PC-9 (cell line): Measurements from ENCODE around the gene LRRC7. TPM values are rescaled to one million over a fixed set of nuclear protein-coding genes. Genes with fewer than 3 reads are reported as not detected.

Source experiments
- BruUV-seq: library from RNA; stranded (reverse); fragments of 400-500 nt; replicated peaks from 2 replicates; lab custom pipeline; 2021; lab: Mats Ljungman, UMichigan
- CTCF ChIA-PET: fragments of 300-600 bp; sonication (Branson Sonifier 250); formaldehyde crosslinking; loops from one replicate; lab custom pipeline; 2022; ENCODE audit warnings: antibody characterized with exemption; lab: Charles Lee
- POLR2A ChIA-PET: fragments of 300-600 bp; sonication (Branson Sonifier 250); formaldehyde crosslinking; loops from one replicate; lab custom pipeline; 2022; ENCODE audit warnings: antibody characterized with exemption; ENCODE audit not compliant: unreplicated experiment; lab: Charles Lee
- DNase-seq, 2 experiments: peaks; one replicate each; pipeline versions ENCODE4 v3.0.0 to v3.0.0-alpha.2; 2015 to 2022; ENCODE audit warnings: mixed read lengths in 1 of 2
- H2AFZ ChIP-seq: fragments of 200-600 bp; sonication (generic); 2 replicates; pipeline ENCODE4 v1.8.1; 2017; ENCODE audit warnings: antibody characterized with exemption
- H3F3A ChIP-seq: fragments of 200-600 bp; sonication (generic); 2 replicates; pipeline ENCODE4 v1.8.1; 2017; ENCODE audit warnings: antibody characterized with exemption, mild to moderate bottlenecking, low read depth; ENCODE audit not compliant: insufficient read depth
- H3K27ac ChIP-seq: fragments of 200-600 bp; sonication (generic); 2 replicates; pipeline ENCODE4 v1.6.1; 2016; ENCODE audit warnings: mixed run types
- H3K27me3 ChIP-seq: fragments of 200-600 bp; sonication (generic); 2 replicates; pipeline ENCODE4 v1.6.1; 2016; ENCODE audit warnings: low read depth, mixed run types; ENCODE audit not compliant: insufficient read depth
- H3K36me3 ChIP-seq: fragments of 200-600 bp; sonication (generic); 2 replicates; pipeline ENCODE4 v1.6.1; 2016; ENCODE audit warnings: low read depth, mixed run types
- H3K4me1 ChIP-seq: fragments of 200-600 bp; sonication (generic); replicated peaks from 2 replicates; pipeline ENCODE4 v1.6.1; 2016; ENCODE audit warnings: mixed run types; ENCODE audit not compliant: insufficient read depth
- H3K4me2 ChIP-seq: fragments of 200-600 bp; sonication (generic); 2 replicates; pipeline ENCODE4 v1.6.1; 2017; ENCODE audit warnings: mixed run types
- H3K4me3 ChIP-seq: fragments of 200-600 bp; sonication (generic); 2 replicates; pipeline ENCODE4 v1.6.1; 2016; ENCODE audit warnings: mixed run types
- H3K79me2 ChIP-seq: fragments of 200-600 bp; sonication (generic); 2 replicates; pipeline ENCODE4 v1.6.1; 2017; ENCODE audit warnings: low read depth, mixed run types
- H3K9me2 ChIP-seq: fragments of 200-600 bp; sonication (generic); 2 replicates; pipeline ENCODE4 v1.8.1; 2017; ENCODE audit warnings: mild to moderate bottlenecking; ENCODE audit not compliant: insufficient read depth
- H3K9me3 ChIP-seq: fragments of 200-600 bp; sonication (generic); 2 replicates; pipeline ENCODE4 v1.8.1; 2016; ENCODE audit warnings: low read depth; ENCODE audit not compliant: insufficient read depth
- H4K20me1 ChIP-seq: fragments of 200-600 bp; sonication (generic); 2 replicates; pipeline ENCODE4 v1.8.1; 2017; ENCODE audit not compliant: insufficient read depth
- EZH2 ChIP-seq: fragments of 200-600 bp; sonication (generic); IDR thresholded peaks from 2 replicates; pipeline ENCODE4 v1.8.0; 2017; ENCODE audit warnings: antibody characterized with exemption, low read depth
- intact Hi-C: fragments of 100-400 bp; cut with micrococcal nuclease; formaldehyde crosslinking; loops from one replicate; pipeline ENCODE4 v1.10.0; 2022; ENCODE audit not compliant: unreplicated experiment
- total RNA-seq: library from RNA; stranded (reverse); gene quantifications from 2 replicates; pipeline ENCODE4 v1.2.3, GENCODE V29; 2021
- TF ChIP-seq, protein P1 (sequence below): fragments of 200-600 bp; sonication (generic); conservative IDR thresholded peaks from 2 replicates; pipeline ENCODE4 v1.6.1; 2017; ENCODE audit warnings: mixed run types, antibody characterized with exemption, mild to moderate bottlenecking, moderate library complexity

The LRRC7 gene
- total RNA-seq, 1 experiment from 2014 or later: not detected

DNA sequence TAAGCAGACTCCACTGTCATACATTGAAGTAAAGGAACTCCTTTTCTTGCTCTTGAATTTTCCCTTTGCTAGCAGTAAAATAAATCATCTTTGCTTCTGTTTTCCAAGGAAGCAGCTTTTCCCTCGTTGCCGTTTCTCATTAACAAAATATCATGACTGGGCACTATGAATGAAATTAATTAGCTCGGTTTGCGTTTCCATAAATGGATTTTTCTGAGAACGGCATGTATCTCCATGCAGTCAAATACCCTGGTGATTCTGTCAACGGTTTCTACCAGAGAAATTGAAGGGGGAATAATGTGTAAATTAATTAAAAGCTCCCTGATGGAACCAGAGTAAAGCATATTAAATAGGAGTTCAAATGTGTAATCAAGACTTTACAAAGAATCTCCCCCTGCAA, 372.5 kb downstream of the LRRC7 start:
- Histone ChIP-seq H3K9me3 (no peaks in the 10 kb centered on the region), H3K36me3 (no peaks in the 10 kb centered on the region), H3K4me2 (no peak overlapping the region), H3K27ac (no peak overlapping the region), H3K4me3 (no peak overlapping the region), H3K27me3 (no peaks in the 10 kb centered on the region), H3F3A (no peaks in the 10 kb centered on the region; the same call in 1 of the 2 replicates), H3K79me2 (no peaks in the 10 kb centered on the region), H2AFZ (no peak overlapping the region), H3K4me1 (no peaks in the 10 kb centered on the region), H3K9me2 (no peaks in the 10 kb centered on the region; the same call in 1 of the 2 replicates), H4K20me1 (no peaks in the 10 kb centered on the region)
- ChIA-PET CTCF (no interaction called here), POLR2A (no interaction called here)
- no TSS peak for BruUV-seq
- intact Hi-C loops: no loop called here
- TF ChIP-seq EZH2: no peak
- TF ChIP-seq, protein P1, sequence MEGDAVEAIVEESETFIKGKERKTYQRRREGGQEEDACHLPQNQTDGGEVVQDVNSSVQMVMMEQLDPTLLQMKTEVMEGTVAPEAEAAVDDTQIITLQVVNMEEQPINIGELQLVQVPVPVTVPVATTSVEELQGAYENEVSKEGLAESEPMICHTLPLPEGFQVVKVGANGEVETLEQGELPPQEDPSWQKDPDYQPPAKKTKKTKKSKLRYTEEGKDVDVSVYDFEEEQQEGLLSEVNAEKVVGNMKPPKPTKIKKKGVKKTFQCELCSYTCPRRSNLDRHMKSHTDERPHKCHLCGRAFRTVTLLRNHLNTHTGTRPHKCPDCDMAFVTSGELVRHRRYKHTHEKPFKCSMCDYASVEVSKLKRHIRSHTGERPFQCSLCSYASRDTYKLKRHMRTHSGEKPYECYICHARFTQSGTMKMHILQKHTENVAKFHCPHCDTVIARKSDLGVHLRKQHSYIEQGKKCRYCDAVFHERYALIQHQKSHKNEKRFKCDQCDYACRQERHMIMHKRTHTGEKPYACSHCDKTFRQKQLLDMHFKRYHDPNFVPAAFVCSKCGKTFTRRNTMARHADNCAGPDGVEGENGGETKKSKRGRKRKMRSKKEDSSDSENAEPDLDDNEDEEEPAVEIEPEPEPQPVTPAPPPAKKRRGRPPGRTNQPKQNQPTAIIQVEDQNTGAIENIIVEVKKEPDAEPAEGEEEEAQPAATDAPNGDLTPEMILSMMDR: no peak
- DNase-seq: no peak

DNA sequence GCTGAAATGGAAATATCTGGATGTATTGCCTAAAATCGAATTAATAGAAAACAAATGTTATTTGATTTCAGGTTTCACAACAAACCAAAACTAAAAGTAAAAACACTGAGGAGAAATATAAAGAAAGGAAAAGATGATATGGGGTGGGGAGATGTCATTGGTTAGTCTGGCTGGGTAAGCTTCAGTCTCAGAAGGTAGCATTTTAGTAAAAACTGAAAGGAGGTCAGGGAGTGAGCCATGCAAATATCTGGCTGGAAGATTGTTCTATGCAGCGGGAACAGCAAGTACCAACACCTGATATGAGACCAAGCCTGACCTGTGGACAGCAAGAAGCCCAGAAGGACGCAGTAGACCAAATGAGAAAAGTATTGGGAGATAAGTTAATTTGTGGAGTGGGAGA, 373.1 kb downstream of the LRRC7 start:
- no peaks in the 10 kb centered on the region for H3K27me3 ChIP-seq
- ChIA-PET POLR2A (no interaction called here), CTCF (no interaction called here)
- intact Hi-C loops: no loop called here
- no TSS peak for BruUV-seq
- no peak overlapping the region for H3K27ac ChIP-seq
- no peaks in the 10 kb centered on the region; the same call in 1 of the 2 replicates for H3F3A ChIP-seq
- H2AFZ ChIP-seq: peak overlapping the region; percentile 70
- H3K4me3 ChIP-seq: no peak overlapping the region
- TF ChIP-seq, protein P1: no peak
- no peak for TF ChIP-seq EZH2
- H3K9me2 ChIP-seq: no peaks in the 10 kb centered on the region; the same call in 1 of the 2 replicates
- no peaks in the 10 kb centered on the region for H3K9me3 ChIP-seq
- peak overlapping the region; percentile 45 for H3K4me2 ChIP-seq
- no peaks in the 10 kb centered on the region for H3K36me3 ChIP-seq
- H3K79me2 ChIP-seq: no peaks in the 10 kb centered on the region
- H3K4me1 ChIP-seq: no peaks in the 10 kb centered on the region
- no peaks in the 10 kb centered on the region for H4K20me1 ChIP-seq
- DNase-seq: no peak

DNA sequence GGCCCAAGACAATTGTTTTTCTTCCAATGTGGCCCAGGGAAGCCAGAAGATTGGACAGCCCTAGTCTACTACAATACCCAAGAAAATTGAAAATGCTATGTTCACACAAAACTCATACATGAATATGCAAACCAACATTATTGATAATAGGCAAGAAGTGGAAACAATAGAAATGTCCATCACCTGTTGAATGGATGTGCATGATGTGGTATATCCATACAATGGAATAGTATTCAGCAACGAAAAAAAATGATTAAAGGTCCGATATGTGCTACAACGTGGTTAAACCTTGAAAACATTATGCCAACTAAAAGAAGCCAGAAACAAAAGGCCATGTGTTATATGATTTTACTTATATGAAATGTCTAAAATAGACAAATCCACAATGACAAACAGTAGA, 375.3 kb downstream of the LRRC7 start:
- no peaks in the 10 kb centered on the region for H4K20me1 ChIP-seq
- H3K27ac ChIP-seq: no peak overlapping the region
- H3F3A ChIP-seq: no peaks in the 10 kb centered on the region; the same call in 1 of the 2 replicates
- intact Hi-C loops: no loop called here
- H3K4me3 ChIP-seq: no peak overlapping the region
- H3K9me2 ChIP-seq: no peaks in the 10 kb centered on the region; the same call in 1 of the 2 replicates
- ChIA-PET POLR2A (no interaction called here), CTCF (no interaction called here)
- no peaks in the 10 kb centered on the region for H3K36me3 ChIP-seq
- no peaks in the 10 kb centered on the region for H3K9me3 ChIP-seq
- H3K27me3 ChIP-seq: no peaks in the 10 kb centered on the region
- H2AFZ ChIP-seq: no peak overlapping the region
- no peaks in the 10 kb centered on the region for H3K4me1 ChIP-seq
- DNase-seq: no peak
- TF ChIP-seq, protein P1: no peak
- no peak for TF ChIP-seq EZH2
- no peak overlapping the region for H3K4me2 ChIP-seq
- no peaks in the 10 kb centered on the region for H3K79me2 ChIP-seq
- no TSS peak for BruUV-seq
